CD14-positive monocyte (primary cell): ENCODE measurements around the gene MICAL2. TPM values are rescaled to one million over a fixed set of nuclear protein-coding genes. Genes with fewer than 3 reads are reported as not detected.

ENCODE experiments used
- DNase-seq, 3 donors: peaks; one replicate each; pipeline ENCODE4 v3.0.0-alpha.2; 2011 to 2022
- H2AFZ ChIP-seq: 2 replicates; pipeline ENCODE4 v1.6.0; 2012; ENCODE audit warnings: mild to moderate bottlenecking, low read depth, low read length, inconsistent platforms; ENCODE audit not compliant: insufficient read depth, poor library complexity, severe bottlenecking
- H3K27ac ChIP-seq, 2 donors: 1 replicate in 1 of 2; 2 replicates in 1 of 2; pipeline ENCODE4 v1.5.1; 2012 to 2013; ENCODE audit warnings: low read length in 2 of 2, control low read depth in 1 of 2, inconsistent platforms in 1 of 2, low read depth in 1 of 2, mild to moderate bottlenecking in 1 of 2
- H3K27me3 ChIP-seq, 2 donors: one replicate each; pipeline versions ENCODE4 v1.6.0 to v1.6.1; 2011 to 2013; ENCODE audit warnings: low read length in 2 of 2; ENCODE audit not compliant: control insufficient read depth in 2 of 2, insufficient read depth in 2 of 2
- H3K36me3 ChIP-seq, 2 donors: replicated peaks in 1 of 2; 1 replicate in 1 of 2; 2 replicates in 1 of 2; pipeline versions ENCODE4 v1.5.1 to v1.6.1; 2012 to 2013; ENCODE audit warnings: low read length in 2 of 2, control low read depth in 1 of 2, inconsistent platforms in 1 of 2, mild to moderate bottlenecking in 1 of 2; ENCODE audit not compliant: insufficient read depth in 2 of 2, control insufficient read depth in 1 of 2
- H3K4me1 ChIP-seq, 2 donors: 1 replicate in 1 of 2; 2 replicates in 1 of 2; pipeline versions ENCODE4 v1.5.1 to v1.6.1; 2012 to 2013; ENCODE audit warnings: low read length in 2 of 2, control low read depth in 1 of 2, inconsistent platforms in 1 of 2, mild to moderate bottlenecking in 1 of 2, moderate library complexity in 1 of 2; ENCODE audit not compliant: insufficient read depth in 2 of 2, control insufficient read depth in 1 of 2
- H3K4me2 ChIP-seq: replicated peaks from 2 replicates; pipeline ENCODE3; 2012; ENCODE audit warnings: low read length, moderate library complexity, mild to moderate bottlenecking; ENCODE audit not compliant: poor library complexity, severe bottlenecking; ENCODE audit errors: extremely low read depth
- H3K4me3 ChIP-seq, 3 experiments: fragments of 200-600 bp in 1 of 3; sonication (generic) in 1 of 3; replicated peaks in 1 of 3; 1 replicate in 2 of 3; 2 replicates in 1 of 3; pipeline ENCODE4 v1.5.1; 2011 to 2013; ENCODE audit warnings: low read length in 3 of 3, mild to moderate bottlenecking in 3 of 3, control low read depth in 2 of 3, low read depth in 2 of 3, inconsistent platforms in 1 of 3, moderate library complexity in 1 of 3
- H3K79me2 ChIP-seq: 2 replicates; pipeline ENCODE4 v1.6.0; 2012; ENCODE audit warnings: mild to moderate bottlenecking, control low read depth, inconsistent platforms, low read length, moderate library complexity; ENCODE audit not compliant: insufficient read depth
- H3K9ac ChIP-seq: 2 replicates; pipeline ENCODE4 v1.6.0; 2017; ENCODE audit warnings: low read length, mild to moderate bottlenecking; ENCODE audit not compliant: insufficient read depth, poor library complexity, severe bottlenecking
- H3K9me3 ChIP-seq, 2 donors: replicated peaks in 1 of 2; 1 replicate in 1 of 2; 2 replicates in 1 of 2; pipeline versions ENCODE4 v1.5.1 to v1.6.1; 2012 to 2013; ENCODE audit warnings: low read length in 2 of 2, control low read depth in 1 of 2; ENCODE audit not compliant: control insufficient read depth in 1 of 2, insufficient read depth in 1 of 2
- H4K20me1 ChIP-seq: 2 replicates; pipeline ENCODE4 v1.6.0; 2012; ENCODE audit warnings: mild to moderate bottlenecking, low read length, control low read depth, moderate library complexity; ENCODE audit not compliant: insufficient read depth
- H3K27ac Mint-ChIP-seq, 7 donors: one replicate each; pipeline ENCODE4 v1.8.0; 2020; ENCODE audit warnings: mild to moderate bottlenecking in 7 of 7, mixed read lengths in 7 of 7, moderate library complexity in 6 of 7, inconsistent platforms in 2 of 7
- H3K27me3 Mint-ChIP-seq, 3 donors: one replicate each; pipeline ENCODE4 v1.8.0; 2021 to 2022; ENCODE audit warnings: low read depth in 3 of 3, mild to moderate bottlenecking in 3 of 3, mixed read lengths in 3 of 3, moderate library complexity in 3 of 3, inconsistent platforms in 1 of 3
- H3K36me3 Mint-ChIP-seq, 2 donors: one replicate each; pipeline ENCODE4 v1.8.0; 2020; ENCODE audit warnings: mixed read lengths in 2 of 2, inconsistent platforms in 1 of 2, mild to moderate bottlenecking in 1 of 2
- H3K4me1 Mint-ChIP-seq: one replicate; pipeline ENCODE4 v1.8.0; 2020; ENCODE audit warnings: mild to moderate bottlenecking, mixed read lengths
- H3K4me3 Mint-ChIP-seq, 2 donors: one replicate each; pipeline ENCODE4 v1.8.0; 2020; ENCODE audit warnings: mild to moderate bottlenecking in 2 of 2, mixed read lengths in 2 of 2, moderate library complexity in 1 of 2
- H3K9me3 Mint-ChIP-seq, 7 donors: one replicate each; pipeline ENCODE4 v1.8.0; 2020 to 2022; ENCODE audit warnings: mixed read lengths in 7 of 7, mild to moderate bottlenecking in 6 of 7, moderate library complexity in 6 of 7, inconsistent platforms in 2 of 7
- CTCF ChIP-seq: fragments of 200-600 bp; IDR thresholded peaks from one replicate; pipeline ENCODE4 v1.8.0; 2022; ENCODE audit warnings: antibody characterized with exemption, mild to moderate bottlenecking
- WGBS: methylation state at CpG from one replicate; pipeline ENCODE4 v1.1.5; 2013; ENCODE audit warnings: missing lambda C conversion rate; ENCODE audit not compliant: insufficient coverage; 5-methylcytosine and 5-hydroxymethylcytosine counted together
- intact Hi-C, 2 donors: fragments of 100-400 bp; cut with micrococcal nuclease; formaldehyde crosslinking; loops; one replicate each; pipeline versions ENCODE4 v1.15.0 to v1.15.1; 2023
- polyA plus RNA-seq, 3 donors: library from polyadenylated mRNA; depleted of rRNA in 1 of 3; unstranded in 2 of 3; stranded (reverse) in 1 of 3; fragments of 300-500 nt in 2 of 3; fragments of >200 nt in 1 of 3; fragmentation: Illumina TruSeq in 2 of 3; gene quantifications; 1 replicate in 2 of 3; 2 replicates in 1 of 3; pipeline ENCODE4 v1.2.3, GENCODE V29; 2012 to 2021

Gene MICAL2
- polyA plus RNA-seq, 3 donors, result 39.8 to 72.5 (median 44.0) TPM

GRCh38 chr11:12180257-12181205 is 70.1 kb downstream of the MICAL2 start:
- H3K9ac ChIP-seq, result no peak overlapping the region
- H4K20me1 ChIP-seq, result peaks cover 80% of the 10 kb centered on the region
- H3K27ac Mint-ChIP-seq, result peak overlapping the region in 1 of 7 donors; percentile 8
- H3K4me2 ChIP-seq, result no peak overlapping the region
- H3K4me3 Mint-ChIP-seq, result no peak overlapping the region
- H3K27me3 Mint-ChIP-seq, result peaks cover 0 to 3% (median 0%) of the 10 kb centered on the region in 3 donors
- WGBS, result no CpG with 5 or more reads among the region's 8 CpGs
- H3K27me3 ChIP-seq, result no peaks in the 10 kb centered on the region
- TF ChIP-seq CTCF, result no peak
- peaks cover 69 to 72% of the 10 kb centered on the region in 2 donors for H3K36me3 Mint-ChIP-seq
- no peak overlapping the region for H2AFZ ChIP-seq
- H3K4me1 Mint-ChIP-seq, result peaks cover 29% of the 10 kb centered on the region
- H3K9me3 ChIP-seq, result no peaks in the 10 kb centered on the region
- intact Hi-C loops, result no loop called here
- H3K79me2 ChIP-seq, result peaks cover 11% of the 10 kb centered on the region
- H3K4me1 ChIP-seq, result peaks cover 10 to 23% of the 10 kb centered on the region in 2 donors
- no peak for DNase-seq
- no peak overlapping the region for H3K4me3 ChIP-seq
- no peak overlapping the region for H3K27ac ChIP-seq
- peaks cover 0 to 3% (median 0%) of the 10 kb centered on the region in 7 donors for H3K9me3 Mint-ChIP-seq
- peaks cover 24 to 56% of the 10 kb centered on the region in 2 donors for H3K36me3 ChIP-seq

- peaks cover 23 to 62% of the 10 kb centered on the region in 2 donors for H3K36me3 ChIP-seq
- H3K9me3 ChIP-seq, result no peaks in the 10 kb centered on the region
- H3K27ac ChIP-seq, result peak overlapping the region in 1 of 2 donors; percentile 11
- H3K4me3 ChIP-seq, result no peak overlapping the region
- peaks cover 92% of the 10 kb centered on the region for H4K20me1 ChIP-seq
- no peak for DNase-seq
- peaks cover 67 to 74% of the 10 kb centered on the region in 2 donors for H3K36me3 Mint-ChIP-seq
- intact Hi-C loops, result no loop called here
- peak overlapping the region in 2 of 7 donors; percentile 32 to 38 for H3K27ac Mint-ChIP-seq
- WGBS, result no CpG with 5 or more reads among the region's 8 CpGs
- peaks cover 8 to 17% of the 10 kb centered on the region in 2 donors for H3K4me1 ChIP-seq
- H2AFZ ChIP-seq, result no peak overlapping the region
- H3K9ac ChIP-seq, result no peak overlapping the region
- no peak overlapping the region for H3K4me3 Mint-ChIP-seq
- H3K79me2 ChIP-seq, result peaks cover 11% of the 10 kb centered on the region
- no peaks in the 10 kb centered on the region for H3K27me3 ChIP-seq
- H3K9me3 Mint-ChIP-seq, result peaks cover 0 to 3% (median 0%) of the 10 kb centered on the region in 7 donors
- peaks cover 0 to 3% (median 0%) of the 10 kb centered on the region in 3 donors for H3K27me3 Mint-ChIP-seq
- TF ChIP-seq CTCF, result no peak
- H3K4me2 ChIP-seq, result no peak overlapping the region
- H3K4me1 Mint-ChIP-seq, result peaks cover 29% of the 10 kb centered on the region
These were observed 71.9 kb downstream of the MICAL2 start for GRCh38 chr11:12182302-12182675.
